HUES48 (cell line): ENCODE results near the gene PLA2G4C.

Experiments used
- H3K27ac ChIP-seq: one replicate; pipeline ENCODE4 v1.7.0; 2013; ENCODE audit warnings: low read depth, low read length, inconsistent platforms
- H3K27me3 ChIP-seq: 2 replicates; pipeline ENCODE4 v1.6.1; 2013; ENCODE audit warnings: mild to moderate bottlenecking, low read length; ENCODE audit not compliant: control insufficient read depth, insufficient read depth
- H3K36me3 ChIP-seq: 2 replicates; pipeline ENCODE4 v1.6.1; 2013; ENCODE audit warnings: low read length; ENCODE audit not compliant: control insufficient read depth, insufficient read depth
- H3K4me1 ChIP-seq: 2 replicates; pipeline ENCODE4 v1.6.1; 2013; ENCODE audit warnings: mild to moderate bottlenecking, low read length; ENCODE audit not compliant: control insufficient read depth, insufficient read depth
- H3K4me3 ChIP-seq: 2 replicates; pipeline ENCODE4 v1.5.1; 2013; ENCODE audit warnings: mild to moderate bottlenecking, low read depth, low read length
- H3K9ac ChIP-seq: 2 replicates; pipeline ENCODE4 v1.6.1; 2013; ENCODE audit warnings: mild to moderate bottlenecking, low read depth, low read length, moderate library complexity
- H3K9me3 ChIP-seq: 2 replicates; pipeline ENCODE4 v1.6.1; 2013; ENCODE audit warnings: low read length; ENCODE audit not compliant: control insufficient read depth, insufficient read depth

Gene PLA2G4C

GRCh38 chr19:48110350-48110966 is at the start of gene PLA2G4C:
Gene PLA2G4C, minus strand, starts transcription at chr19:48110817. Its CDS starts 4,288 bp downstream, at chr19:48106529.
- Histone ChIP-seq H3K4me3 (peak within 1 kb of the TSS; percentile 62), H3K9me3 (no peaks in the 10 kb centered on the region), H3K9ac (peak within 1 kb of the TSS; percentile 64; the same call in 1 of the 2 replicates), H3K27me3 (no peaks in the 10 kb centered on the region), H3K36me3 (peaks cover 13% of the 10 kb centered on the region), H3K27ac (peak within 1 kb of the TSS; percentile 69), H3K4me1 (no peaks in the 10 kb centered on the region)

GRCh38 chr19:48158210-48158790 is 47.7 kb upstream of the PLA2G4C start:
- peaks cover 74% of the 10 kb centered on the region for H3K36me3 ChIP-seq

GRCh38 chr19:48154003-48154402 is 43.4 kb upstream of the PLA2G4C start:
- H3K9me3 ChIP-seq: no peaks in the 10 kb centered on the region
- no peaks in the 10 kb centered on the region for H3K27me3 ChIP-seq
- H3K4me3 ChIP-seq: no peak overlapping the region
- no peak overlapping the region for H3K9ac ChIP-seq
- no peak overlapping the region for H3K27ac ChIP-seq
- no peaks in the 10 kb centered on the region for H3K4me1 ChIP-seq
- H3K36me3 ChIP-seq: peaks cover 72% of the 10 kb centered on the region

More at GRCh38 chr19:48158210-48158790, 47.7 kb upstream of the PLA2G4C start:
- H3K27ac ChIP-seq: no peak overlapping the region
- no peak overlapping the region for H3K9ac ChIP-seq
- no peaks in the 10 kb centered on the region for H3K9me3 ChIP-seq
- H3K4me1 ChIP-seq: no peaks in the 10 kb centered on the region
- H3K4me3 ChIP-seq: no peak overlapping the region
- H3K27me3 ChIP-seq: no peaks in the 10 kb centered on the region

- peak overlapping the region; percentile 57 for H3K27ac ChIP-seq
- H3K36me3 ChIP-seq: peaks cover 71% of the 10 kb centered on the region
- no peak overlapping the region for H3K9ac ChIP-seq
- no peaks in the 10 kb centered on the region for H3K27me3 ChIP-seq
- H3K4me3 ChIP-seq: no peak overlapping the region
- H3K9me3 ChIP-seq: no peaks in the 10 kb centered on the region
- no peaks in the 10 kb centered on the region for H3K4me1 ChIP-seq
Measured at GRCh38 chr19:48152551-48152950, 41.9 kb upstream of the PLA2G4C start.

GRCh38 chr19:48149430-48149829 is 38.8 kb upstream of the PLA2G4C start:
- Histone ChIP-seq H3K9ac (no peak overlapping the region), H3K27ac (no peak overlapping the region), H3K36me3 (peaks cover 75% of the 10 kb centered on the region), H3K4me1 (no peaks in the 10 kb centered on the region), H3K9me3 (no peaks in the 10 kb centered on the region), H3K27me3 (no peaks in the 10 kb centered on the region), H3K4me3 (no peak overlapping the region)

- H3K27ac ChIP-seq: no peak overlapping the region
- H3K27me3 ChIP-seq: no peaks in the 10 kb centered on the region
- no peaks in the 10 kb centered on the region for H3K9me3 ChIP-seq
- peaks cover 76% of the 10 kb centered on the region for H3K36me3 ChIP-seq
- H3K9ac ChIP-seq: no peak overlapping the region
- no peak overlapping the region for H3K4me3 ChIP-seq
- no peaks in the 10 kb centered on the region for H3K4me1 ChIP-seq
Measured at GRCh38 chr19:48148576-48148975, 38.0 kb upstream of the PLA2G4C start.

- H3K4me3 ChIP-seq: no peak overlapping the region
- H3K36me3 ChIP-seq: peaks cover 85% of the 10 kb centered on the region
- H3K9me3 ChIP-seq: no peaks in the 10 kb centered on the region
- H3K4me1 ChIP-seq: no peaks in the 10 kb centered on the region
- H3K27ac ChIP-seq: no peak overlapping the region
- H3K27me3 ChIP-seq: no peaks in the 10 kb centered on the region
- no peak overlapping the region for H3K9ac ChIP-seq
Measured at GRCh38 chr19:48147597-48148175, 37.1 kb upstream of the PLA2G4C start.

GRCh38 chr19:48139053-48139452 is 28.4 kb upstream of the PLA2G4C start:
- Histone ChIP-seq H3K9me3 (no peaks in the 10 kb centered on the region), H3K9ac (no peak overlapping the region), H3K27me3 (no peaks in the 10 kb centered on the region), H3K4me3 (no peak overlapping the region), H3K27ac (no peak overlapping the region), H3K36me3 (peaks cover 62% of the 10 kb centered on the region), H3K4me1 (no peaks in the 10 kb centered on the region)

GRCh38 chr19:48137411-48137810 is 26.8 kb upstream of the PLA2G4C start:
- H3K27ac ChIP-seq: no peak overlapping the region
- H3K36me3 ChIP-seq: peaks cover 61% of the 10 kb centered on the region
- H3K4me1 ChIP-seq: no peaks in the 10 kb centered on the region
- no peaks in the 10 kb centered on the region for H3K27me3 ChIP-seq
- H3K9me3 ChIP-seq: no peaks in the 10 kb centered on the region
- no peak overlapping the region for H3K9ac ChIP-seq
- no peak overlapping the region for H3K4me3 ChIP-seq

- H3K4me3 ChIP-seq: no peak overlapping the region
- peaks cover 63% of the 10 kb centered on the region for H3K36me3 ChIP-seq
- no peaks in the 10 kb centered on the region for H3K4me1 ChIP-seq
- H3K9me3 ChIP-seq: no peaks in the 10 kb centered on the region
- H3K27me3 ChIP-seq: no peaks in the 10 kb centered on the region
- H3K27ac ChIP-seq: no peak overlapping the region
- H3K9ac ChIP-seq: no peak overlapping the region
Measured at GRCh38 chr19:48136547-48136946, 25.9 kb upstream of the PLA2G4C start.

- Histone ChIP-seq H3K4me1 (no peaks in the 10 kb centered on the region), H3K4me3 (no peak overlapping the region), H3K9ac (no peak overlapping the region), H3K9me3 (no peaks in the 10 kb centered on the region), H3K27me3 (no peaks in the 10 kb centered on the region), H3K27ac (no peak overlapping the region), H3K36me3 (peaks cover 65% of the 10 kb centered on the region)
Measured at GRCh38 chr19:48135411-48135810, 24.8 kb upstream of the PLA2G4C start.
